Skeletal muscle tissue (tissue), 4 donors: ENCODE data around the gene DDHD1. TPM values are rescaled to one million over a fixed set of nuclear protein-coding genes. Genes with fewer than 3 reads are reported as not detected.

ENCODE experiments used
- H3K27ac ChIP-seq: one replicate; pipeline ENCODE4 v1.7.0; 2013; ENCODE audit warnings: mild to moderate bottlenecking, low read depth, low read length, inconsistent platforms
- H3K27me3 ChIP-seq, 3 donors: one replicate each; pipeline ENCODE4 v1.7.0; 2013; ENCODE audit warnings: low read length in 3 of 3; ENCODE audit not compliant: control insufficient read depth in 3 of 3, insufficient read depth in 3 of 3
- H3K36me3 ChIP-seq, 3 donors: one replicate each; pipeline ENCODE4 v1.7.0; 2013; ENCODE audit warnings: low read length in 3 of 3; ENCODE audit not compliant: control insufficient read depth in 3 of 3, insufficient read depth in 3 of 3
- H3K4me1 ChIP-seq, 3 donors: one replicate each; pipeline ENCODE4 v1.7.0; 2013; ENCODE audit warnings: low read length in 3 of 3, mild to moderate bottlenecking in 3 of 3; ENCODE audit not compliant: control insufficient read depth in 3 of 3, insufficient read depth in 3 of 3
- H3K4me3 ChIP-seq, 3 donors: one replicate each; pipeline ENCODE4 v1.7.0; 2013; ENCODE audit warnings: low read length in 3 of 3
- H3K9ac ChIP-seq, 3 donors: one replicate each; pipeline ENCODE4 v1.7.0; 2013; ENCODE audit warnings: low read length in 3 of 3, mild to moderate bottlenecking in 3 of 3, moderate library complexity in 2 of 3, low read depth in 1 of 3
- H3K9me3 ChIP-seq, 3 donors: one replicate each; pipeline ENCODE4 v1.7.0; 2013; ENCODE audit warnings: low read length in 3 of 3; ENCODE audit not compliant: control insufficient read depth in 3 of 3
- total RNA-seq: library from RNA; depleted of rRNA; stranded (reverse); fragments of >200 nt; gene quantifications from one replicate; pipeline ENCODE4 v1.2.3, GENCODE V29; 2014
- donor health status: Osteomylitis.

Gene DDHD1
- total RNA-seq, 1 donor from 2014 or later, result 14.1 TPM

DNA sequence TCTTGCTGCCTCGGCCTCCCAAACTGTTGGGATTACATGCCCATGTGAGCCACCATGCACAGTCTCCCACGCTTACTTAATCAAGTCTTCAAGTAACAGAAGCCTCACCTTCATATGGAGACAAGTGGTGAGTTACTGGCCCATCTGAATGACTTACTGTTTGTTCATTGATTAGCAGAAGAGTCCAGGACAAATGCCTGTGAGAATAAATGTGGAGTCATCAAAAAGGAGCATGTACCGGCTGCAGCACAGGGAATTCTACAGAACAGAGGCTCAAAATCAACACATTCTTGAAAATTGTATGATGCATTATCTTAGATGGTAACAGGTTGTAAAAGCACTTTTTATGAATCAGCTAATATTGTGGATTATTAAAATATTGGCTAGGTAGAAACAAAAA, 129.8 kb downstream of the DDHD1 start:
- H3K27ac ChIP-seq, result no peak overlapping the region
- no peak overlapping the region for H3K9ac ChIP-seq
- H3K36me3 ChIP-seq, result no peaks in the 10 kb centered on the region
- no peaks in the 10 kb centered on the region for H3K9me3 ChIP-seq
- no peaks in the 10 kb centered on the region for H3K4me1 ChIP-seq
- no peak overlapping the region for H3K4me3 ChIP-seq
- H3K27me3 ChIP-seq, result no peaks in the 10 kb centered on the region

DNA sequence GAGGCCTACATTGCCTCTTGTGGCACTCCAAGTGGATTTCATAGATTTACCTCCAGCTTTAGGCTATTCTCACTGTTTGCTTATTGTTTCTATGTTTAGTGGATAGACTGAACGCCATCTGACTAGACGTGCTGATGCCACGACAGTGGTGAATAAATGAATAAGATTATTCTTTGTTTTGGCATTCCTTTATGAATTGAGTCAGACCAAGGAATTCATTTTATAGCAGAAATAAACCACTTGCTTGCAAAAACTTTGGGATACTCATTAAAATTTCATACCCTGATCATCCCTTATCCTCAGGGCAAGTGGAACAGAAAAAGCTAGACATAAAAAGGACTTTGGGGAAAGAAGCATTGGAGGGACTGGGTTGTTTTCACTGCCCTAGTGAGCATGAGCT, 130.5 kb downstream of the DDHD1 start:
- Histone ChIP-seq H3K36me3 (no peaks in the 10 kb centered on the region), H3K9me3 (no peaks in the 10 kb centered on the region), H3K27ac (no peak overlapping the region), H3K27me3 (no peaks in the 10 kb centered on the region), H3K4me3 (no peak overlapping the region), H3K4me1 (no peaks in the 10 kb centered on the region), H3K9ac (no peak overlapping the region)

DNA sequence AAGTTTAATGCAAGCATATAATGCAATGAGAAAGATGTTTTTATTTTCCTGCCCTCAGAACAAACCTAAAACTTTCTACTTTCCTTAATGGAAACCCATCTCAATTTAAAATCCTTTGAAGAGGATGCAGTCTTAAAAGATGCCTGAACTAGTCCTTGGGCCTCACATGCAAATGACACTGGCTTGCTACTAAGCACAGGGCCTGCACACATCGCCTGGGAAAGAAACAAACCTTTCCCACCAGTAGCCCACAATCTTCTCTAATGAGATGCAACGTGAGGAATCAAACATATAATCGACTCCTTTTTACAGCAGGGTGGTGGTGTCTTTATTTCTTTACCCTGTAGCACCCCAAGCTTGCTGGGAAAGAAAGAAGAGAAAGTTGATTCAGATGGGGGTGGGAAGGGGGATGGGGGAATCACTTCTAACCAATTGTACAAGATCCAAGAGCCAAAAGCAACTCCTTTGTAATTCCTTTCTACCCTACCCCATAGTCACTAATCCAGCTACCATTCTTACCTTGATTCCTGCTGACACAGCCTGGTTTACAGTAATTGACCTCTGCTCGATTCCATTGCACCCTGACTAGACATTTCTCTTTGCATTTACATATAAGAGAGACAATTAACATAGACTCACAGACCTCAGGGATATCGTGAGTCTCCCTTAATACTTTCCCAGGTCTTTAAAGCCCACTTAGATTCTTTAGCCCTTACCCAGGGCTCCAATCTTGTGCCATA, 132.8 kb downstream of the DDHD1 start:
- Histone ChIP-seq H3K27me3 (no peaks in the 10 kb centered on the region), H3K9ac (no peak overlapping the region), H3K4me1 (no peaks in the 10 kb centered on the region), H3K9me3 (no peaks in the 10 kb centered on the region), H3K36me3 (no peaks in the 10 kb centered on the region), H3K27ac (no peak overlapping the region), H3K4me3 (no peak overlapping the region)

DNA sequence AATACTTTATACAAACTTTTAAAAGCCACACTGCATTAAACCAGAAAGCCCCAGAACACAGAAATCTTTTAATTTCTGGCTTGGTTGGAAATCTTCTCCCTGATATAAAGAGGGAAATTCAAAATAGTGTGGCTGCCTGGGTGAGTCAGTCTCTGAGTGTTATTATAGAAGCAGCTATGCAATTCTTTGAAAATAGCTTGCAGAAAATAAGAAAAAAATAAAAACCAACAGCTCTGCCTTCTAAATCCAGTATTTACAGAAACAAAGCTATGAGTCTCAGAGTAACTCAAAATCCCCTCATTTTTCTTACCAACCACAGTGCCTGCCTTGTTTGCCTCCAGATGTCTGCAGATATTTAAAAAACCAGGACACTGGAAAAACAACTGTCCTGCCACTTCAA, 133.7 kb downstream of the DDHD1 start:
- Histone ChIP-seq H3K4me3 (no peak overlapping the region), H3K9me3 (no peaks in the 10 kb centered on the region), H3K36me3 (no peaks in the 10 kb centered on the region), H3K27ac (no peak overlapping the region), H3K4me1 (no peaks in the 10 kb centered on the region), H3K27me3 (no peaks in the 10 kb centered on the region), H3K9ac (no peak overlapping the region)

DNA sequence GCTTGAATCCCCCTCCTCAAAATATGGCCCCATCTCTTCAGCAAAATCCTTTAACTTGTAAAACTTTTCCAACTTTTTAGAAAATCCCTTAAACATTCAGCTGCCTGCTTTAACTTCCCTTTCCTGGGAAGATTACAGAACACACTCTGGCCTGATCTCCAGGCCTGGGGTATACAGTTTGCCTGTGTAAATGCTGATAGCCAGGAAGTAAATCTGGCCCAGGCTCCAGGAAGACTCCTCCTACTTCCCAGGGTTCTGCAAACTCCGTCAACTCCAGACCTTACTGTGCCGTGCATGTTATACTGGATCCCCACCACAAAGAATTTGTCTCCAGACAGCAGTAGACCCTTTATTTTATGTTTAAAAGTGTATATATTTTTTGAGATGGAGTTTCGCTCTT, 135.3 kb downstream of the DDHD1 start:
- H3K9ac ChIP-seq, result no peak overlapping the region
- H3K27ac ChIP-seq, result no peak overlapping the region
- no peaks in the 10 kb centered on the region for H3K4me1 ChIP-seq

DNA sequence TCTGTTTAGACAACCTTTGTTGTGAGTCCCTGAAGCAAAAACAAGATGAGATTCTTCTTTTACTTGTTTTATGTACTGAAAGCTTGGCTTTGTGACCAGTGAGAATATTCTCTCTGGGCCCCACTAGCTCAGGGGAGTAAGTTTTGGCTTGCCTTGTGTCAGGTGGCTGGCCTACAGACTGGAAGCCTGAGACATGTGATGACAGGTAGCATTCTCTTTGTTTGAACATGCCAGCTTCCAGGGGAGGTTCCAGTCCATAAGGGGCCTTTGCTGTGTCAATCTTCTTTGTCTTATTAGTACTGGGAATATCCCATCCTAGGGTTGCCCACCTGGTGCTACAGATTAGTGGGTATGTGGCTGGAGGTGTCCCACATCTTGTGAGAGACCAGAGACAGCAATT, 136.2 kb downstream of the DDHD1 start:
- Histone ChIP-seq H3K27me3 (no peaks in the 10 kb centered on the region), H3K9ac (no peak overlapping the region), H3K9me3 (no peaks in the 10 kb centered on the region), H3K4me3 (no peak overlapping the region), H3K27ac (no peak overlapping the region), H3K4me1 (no peaks in the 10 kb centered on the region), H3K36me3 (no peaks in the 10 kb centered on the region)

More for the DNA sequence above, 135.3 kb downstream of the DDHD1 start:
- Histone ChIP-seq H3K9me3 (no peaks in the 10 kb centered on the region), H3K36me3 (no peaks in the 10 kb centered on the region), H3K27me3 (no peaks in the 10 kb centered on the region), H3K4me3 (no peak overlapping the region)

DNA sequence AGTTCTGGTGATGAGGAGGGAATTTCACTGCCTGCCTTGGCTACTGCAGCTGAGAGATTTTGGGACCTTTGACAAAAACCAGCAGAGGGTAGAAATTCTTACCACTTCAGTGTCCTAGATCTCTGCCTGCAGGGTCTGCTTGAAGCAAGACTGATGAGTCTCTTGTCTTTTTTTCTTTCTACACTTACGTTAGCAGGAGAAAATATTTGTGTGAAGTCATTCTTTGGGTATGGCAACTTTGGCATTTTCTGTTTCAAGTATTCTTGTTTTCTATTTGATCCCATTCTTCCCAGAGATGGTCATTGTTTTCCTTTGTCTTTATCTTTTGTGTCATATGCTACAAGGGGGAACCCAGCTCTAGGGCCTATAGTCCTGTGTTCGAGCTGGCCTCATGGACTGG, 136.6 kb downstream of the DDHD1 start:
- no peak overlapping the region for H3K9ac ChIP-seq
- no peak overlapping the region for H3K27ac ChIP-seq
- no peaks in the 10 kb centered on the region for H3K9me3 ChIP-seq

DNA sequence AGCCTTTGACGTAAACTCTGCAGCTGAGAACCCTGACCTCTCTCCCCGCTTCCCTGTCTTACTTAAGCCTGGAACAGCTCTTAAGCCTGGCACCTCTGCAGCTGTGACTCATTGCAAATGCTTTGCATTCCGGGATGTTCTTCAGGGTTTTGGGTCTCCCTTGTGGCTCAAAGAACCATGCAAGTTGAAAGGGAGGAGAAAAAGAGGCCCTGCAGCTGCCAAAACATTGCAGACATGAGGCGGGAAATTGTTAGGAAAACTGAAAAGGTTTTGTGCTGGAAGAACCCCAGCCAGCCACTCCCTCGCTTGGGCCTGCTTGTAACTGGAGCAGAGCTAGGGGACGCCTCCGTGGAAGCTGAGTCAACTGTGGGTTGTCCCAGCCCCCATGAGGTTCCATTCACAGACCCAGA, 142.1 kb downstream of the DDHD1 start:
- no peaks in the 10 kb centered on the region for H3K9me3 ChIP-seq
- no peaks in the 10 kb centered on the region for H3K27me3 ChIP-seq
- H3K9ac ChIP-seq, result no peak overlapping the region
- no peak overlapping the region for H3K4me3 ChIP-seq
- H3K36me3 ChIP-seq, result no peaks in the 10 kb centered on the region
- peak overlapping the region; percentile 36 for H3K27ac ChIP-seq
- H3K4me1 ChIP-seq, result peaks cover 0 to 3% (median 0%) of the 10 kb centered on the region in 3 donors

More for the DNA sequence above, 136.6 kb downstream of the DDHD1 start:
- no peak overlapping the region for H3K4me3 ChIP-seq
- no peaks in the 10 kb centered on the region for H3K4me1 ChIP-seq
- no peaks in the 10 kb centered on the region for H3K36me3 ChIP-seq
- H3K27me3 ChIP-seq, result no peaks in the 10 kb centered on the region

DNA sequence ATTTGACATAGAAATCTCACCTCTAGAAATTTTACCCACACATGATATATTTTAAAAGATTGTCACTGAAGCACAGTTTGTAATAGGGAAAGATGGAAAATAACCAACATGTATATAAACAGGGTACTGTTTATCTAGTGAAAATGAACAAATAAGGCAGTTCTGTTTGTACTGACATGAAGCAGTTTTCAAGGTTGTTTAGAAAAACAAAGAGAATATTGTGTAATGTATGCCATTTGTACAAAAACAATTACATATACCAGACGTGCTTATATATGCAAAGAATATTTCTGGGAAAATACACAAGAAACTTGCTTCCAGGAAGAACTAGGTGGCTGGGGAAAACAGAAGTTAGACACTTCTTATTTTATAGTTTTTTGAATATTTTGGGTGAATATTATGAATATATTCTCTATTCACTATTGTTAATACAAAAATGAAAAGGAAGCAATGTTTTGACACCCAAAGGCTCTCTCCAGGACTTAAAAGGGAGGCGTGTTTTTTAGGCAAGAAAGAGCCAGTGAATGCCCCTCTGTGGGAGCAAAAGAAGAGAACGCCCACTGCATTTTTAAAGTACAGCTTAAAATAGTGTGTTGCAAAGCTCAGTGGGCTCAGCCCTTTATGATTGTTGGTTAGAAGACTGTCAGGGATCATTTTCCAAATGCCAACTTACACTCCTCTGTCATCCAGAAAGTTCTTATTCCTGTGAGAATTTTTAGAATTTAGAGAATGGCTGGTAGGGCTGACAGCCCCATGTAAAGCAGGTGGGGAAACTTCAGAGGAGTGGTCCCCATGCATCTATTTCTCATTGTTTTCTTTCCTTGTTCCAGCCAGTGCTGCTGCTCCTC, 142.7 kb downstream of the DDHD1 start:
- Histone ChIP-seq H3K9ac (no peak overlapping the region), H3K27ac (no peak overlapping the region)

DNA sequence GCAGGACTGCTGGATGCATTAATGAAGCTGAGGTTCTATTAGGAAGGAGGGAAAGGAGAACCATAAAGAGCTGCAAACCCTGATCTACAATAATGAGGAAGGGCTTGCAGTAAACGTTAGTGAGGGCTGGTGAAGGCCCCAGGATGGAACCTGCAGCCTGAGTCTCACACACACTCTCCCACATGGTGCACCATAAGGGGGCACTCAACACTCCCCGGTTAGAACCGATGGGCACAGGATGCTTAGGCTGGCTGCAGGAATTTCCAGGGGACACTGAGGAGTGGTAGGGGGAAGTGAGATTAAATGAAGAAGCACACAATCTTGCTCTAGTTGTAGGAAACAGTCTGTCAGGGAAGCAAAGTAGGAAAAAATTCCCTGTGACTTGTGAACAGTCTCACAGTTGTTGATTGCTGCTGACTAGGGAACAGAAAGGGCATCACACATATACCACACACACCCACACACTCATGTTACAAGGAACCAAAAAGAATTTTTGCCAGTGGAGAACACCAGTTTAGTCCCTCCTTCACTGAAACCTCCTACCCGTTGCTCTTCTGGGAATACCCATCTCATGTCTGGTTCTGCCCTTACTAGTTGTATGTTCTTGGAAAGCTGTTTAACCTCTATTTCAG, 146.1 kb downstream of the DDHD1 start:
- Histone ChIP-seq H3K4me1 (peaks cover 0 to 3% (median 0%) of the 10 kb centered on the region in 3 donors), H3K36me3 (no peaks in the 10 kb centered on the region), H3K4me3 (no peak overlapping the region), H3K27ac (no peak overlapping the region), H3K27me3 (no peaks in the 10 kb centered on the region), H3K9me3 (no peaks in the 10 kb centered on the region), H3K9ac (no peak overlapping the region)

More for the DNA sequence above, 142.7 kb downstream of the DDHD1 start:
- H3K27me3 ChIP-seq, result no peaks in the 10 kb centered on the region
- no peaks in the 10 kb centered on the region for H3K36me3 ChIP-seq
- no peaks in the 10 kb centered on the region for H3K9me3 ChIP-seq
- H3K4me3 ChIP-seq, result no peak overlapping the region
- peaks cover 0 to 3% (median 0%) of the 10 kb centered on the region in 3 donors for H3K4me1 ChIP-seq
